ENCODE measurements around the gene HEPACAM2.

GRCh38 chr7:93150200-93150835, 76.0 kb downstream of the HEPACAM2 start:
- no peak for TF ChIP-seq CTCF (IDR thresholded peaks at IDR 0.05)
- no peak for TF ChIP-seq FOXK1 (CRISPR knock-in tag; IDR thresholded peaks at IDR 0.05)

Measured in WTC11 (cell line).